Measurements from ENCODE around the gene ARF1.

The ARF1 gene

DNA sequence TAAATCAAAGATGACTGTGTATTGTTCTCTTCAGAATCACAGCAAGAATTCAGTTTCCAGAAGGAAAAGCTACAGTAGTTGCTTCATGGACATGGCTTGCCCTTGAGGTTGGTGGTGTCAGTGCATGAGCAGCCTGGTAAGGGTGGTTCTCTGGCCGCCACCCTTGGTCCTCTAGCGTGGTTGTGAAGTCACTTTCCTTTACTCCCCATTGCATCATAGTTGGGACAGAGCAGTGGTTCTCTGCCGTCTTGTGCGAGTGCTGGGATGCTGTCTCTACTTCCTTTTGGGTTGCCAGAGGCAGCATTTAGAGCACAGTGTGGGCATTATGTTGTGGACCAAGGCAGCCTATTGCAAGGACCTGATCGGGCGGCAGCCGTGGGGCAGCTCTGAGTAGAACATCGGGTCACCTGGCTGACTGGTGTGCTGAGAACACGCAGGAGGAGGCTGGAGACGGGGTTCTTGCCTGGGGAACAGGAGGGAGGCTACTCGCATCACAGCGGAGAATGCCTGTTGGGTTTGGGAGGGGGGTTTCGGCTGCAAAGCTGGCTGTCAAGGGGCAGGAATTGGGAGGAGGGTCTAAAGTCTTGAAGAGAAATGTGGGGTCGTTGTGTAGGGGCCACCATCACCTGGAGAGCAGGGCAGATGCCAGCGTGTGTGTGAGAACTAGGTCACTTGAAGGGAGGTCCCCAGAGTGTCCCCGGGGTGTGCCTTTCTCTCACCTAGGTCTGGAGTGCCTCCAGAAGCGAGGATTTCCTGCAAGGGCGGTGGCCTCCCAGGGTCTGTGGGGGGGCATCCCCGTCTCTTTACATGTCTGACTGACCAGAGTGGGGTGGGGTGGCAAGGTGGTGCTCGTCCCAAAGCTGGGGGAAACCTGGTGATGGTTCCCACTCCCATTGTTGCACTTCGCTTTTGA is 6.3 kb downstream of the ARF1 start:
- peak; percentile 63 for DNase-seq

DNA sequence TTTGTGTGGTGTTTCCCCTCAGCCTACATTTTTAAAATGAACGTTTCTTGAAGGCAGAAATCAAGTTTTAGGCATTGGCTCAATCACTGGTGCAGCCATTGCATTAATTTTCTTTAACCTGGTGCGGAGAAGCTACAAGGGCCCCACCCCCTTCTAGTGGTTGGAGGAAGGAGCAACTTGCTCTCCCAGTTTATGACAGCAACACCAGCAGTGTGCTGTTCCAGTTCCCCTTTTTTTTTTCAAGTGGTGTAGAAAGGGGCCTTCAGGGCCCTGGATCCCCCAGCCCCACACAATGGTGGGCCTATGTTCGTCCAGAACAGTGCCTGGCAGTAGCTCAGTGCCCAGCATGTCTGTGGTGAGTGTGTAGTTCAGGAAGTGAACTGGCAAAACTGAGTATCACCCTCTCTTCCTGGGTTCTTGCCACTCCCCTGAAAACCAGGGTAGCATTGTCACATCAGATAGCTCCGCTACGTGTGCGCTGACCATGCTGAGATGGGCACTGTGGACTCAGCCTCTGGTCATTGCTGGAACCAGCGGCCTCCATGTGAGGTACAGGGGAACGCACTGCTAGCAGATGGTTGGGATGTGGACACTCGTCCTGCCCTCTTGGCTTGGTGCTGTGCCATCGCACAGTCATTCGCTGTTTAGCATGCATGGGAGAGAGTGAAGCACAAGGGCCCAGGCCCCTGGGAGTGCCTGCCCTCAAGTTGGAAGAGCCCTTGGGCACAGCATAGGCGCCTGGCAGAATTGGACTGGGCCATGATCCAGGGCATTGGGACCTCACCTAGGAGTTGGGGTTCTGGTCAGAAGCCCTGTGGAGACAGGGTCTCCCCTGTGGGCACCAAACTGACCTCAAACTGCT is 7.2 kb downstream of the ARF1 start:
- DNase-seq: peak; percentile 79

DNA sequence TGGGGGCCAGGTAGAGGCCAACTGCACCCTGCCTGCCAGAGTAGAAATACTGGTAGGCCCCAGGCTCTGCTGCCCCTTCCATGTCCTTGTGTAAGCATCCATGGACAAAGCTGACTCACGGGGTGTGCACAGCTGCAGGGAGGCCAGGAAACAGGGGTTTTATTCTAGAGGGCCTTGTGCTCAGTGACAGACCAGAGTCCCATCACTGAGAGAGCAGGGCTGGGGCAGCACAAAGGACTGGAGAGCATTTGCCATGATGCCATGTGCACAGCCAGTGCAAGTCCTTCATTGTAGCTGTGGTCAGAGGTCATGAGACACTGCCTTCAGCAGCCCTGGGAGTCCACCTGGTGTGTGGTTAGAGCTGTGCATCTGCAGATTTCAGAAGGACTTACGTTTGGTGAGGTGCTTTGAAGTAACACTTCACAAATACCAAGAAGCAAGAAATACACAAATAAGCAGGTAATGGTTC is 8.1 kb downstream of the ARF1 start:
- no peak for DNase-seq

DNA sequence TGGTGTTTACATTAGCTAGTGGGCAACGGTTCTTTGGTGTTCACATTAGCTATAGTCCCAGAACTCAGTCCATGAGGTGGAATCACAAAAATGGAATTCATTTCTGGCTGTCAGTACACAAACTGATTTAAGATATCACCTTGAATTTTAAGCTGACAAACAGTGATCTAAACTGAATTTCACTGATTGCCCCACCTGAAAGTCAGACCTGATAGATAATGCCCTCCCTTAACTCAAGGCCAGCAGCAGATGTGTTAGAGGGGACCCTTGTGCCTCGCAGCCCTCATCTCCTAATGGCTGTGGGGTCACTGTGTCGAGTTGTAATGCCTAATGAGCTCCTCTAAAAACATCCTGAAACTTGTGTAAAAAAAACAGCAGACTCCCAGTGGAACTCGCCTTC is 8.6 kb downstream of the ARF1 start:
- no peak for DNase-seq

DNA sequence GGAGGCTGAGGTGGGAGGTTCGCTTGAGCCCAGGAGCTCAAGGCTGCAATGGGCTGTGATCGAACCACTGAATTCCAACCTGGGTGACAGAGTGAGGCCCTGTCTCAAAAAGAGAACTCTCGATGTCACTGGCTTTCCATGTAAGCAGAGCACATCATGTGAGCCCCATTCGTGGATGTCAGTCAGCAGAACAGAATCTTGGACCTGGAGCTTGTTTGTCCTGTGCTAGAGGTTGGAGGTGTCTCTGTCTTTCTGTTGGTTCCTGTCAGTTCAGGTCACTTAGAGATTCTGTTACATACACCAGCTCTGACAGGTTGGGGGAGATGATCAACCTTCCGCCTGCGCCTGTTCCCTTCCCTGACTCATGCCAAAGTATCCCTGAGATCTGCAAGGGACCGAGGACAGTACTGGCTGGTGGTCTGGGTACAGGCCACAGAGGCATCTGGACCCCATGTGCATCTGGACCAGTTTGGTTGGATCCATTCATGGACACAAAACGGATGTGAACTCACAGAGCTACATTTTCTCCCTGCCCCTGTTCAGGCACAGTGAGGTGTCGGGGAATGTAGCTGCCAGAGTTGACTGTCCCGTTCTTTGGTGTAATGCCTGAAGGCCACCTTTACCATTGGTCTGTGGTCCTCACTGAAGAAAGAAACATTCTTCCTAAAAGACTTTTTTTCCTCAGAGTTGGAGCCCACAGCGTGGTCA is 10.0 kb downstream of the ARF1 start:
- no peak for DNase-seq

DNA sequence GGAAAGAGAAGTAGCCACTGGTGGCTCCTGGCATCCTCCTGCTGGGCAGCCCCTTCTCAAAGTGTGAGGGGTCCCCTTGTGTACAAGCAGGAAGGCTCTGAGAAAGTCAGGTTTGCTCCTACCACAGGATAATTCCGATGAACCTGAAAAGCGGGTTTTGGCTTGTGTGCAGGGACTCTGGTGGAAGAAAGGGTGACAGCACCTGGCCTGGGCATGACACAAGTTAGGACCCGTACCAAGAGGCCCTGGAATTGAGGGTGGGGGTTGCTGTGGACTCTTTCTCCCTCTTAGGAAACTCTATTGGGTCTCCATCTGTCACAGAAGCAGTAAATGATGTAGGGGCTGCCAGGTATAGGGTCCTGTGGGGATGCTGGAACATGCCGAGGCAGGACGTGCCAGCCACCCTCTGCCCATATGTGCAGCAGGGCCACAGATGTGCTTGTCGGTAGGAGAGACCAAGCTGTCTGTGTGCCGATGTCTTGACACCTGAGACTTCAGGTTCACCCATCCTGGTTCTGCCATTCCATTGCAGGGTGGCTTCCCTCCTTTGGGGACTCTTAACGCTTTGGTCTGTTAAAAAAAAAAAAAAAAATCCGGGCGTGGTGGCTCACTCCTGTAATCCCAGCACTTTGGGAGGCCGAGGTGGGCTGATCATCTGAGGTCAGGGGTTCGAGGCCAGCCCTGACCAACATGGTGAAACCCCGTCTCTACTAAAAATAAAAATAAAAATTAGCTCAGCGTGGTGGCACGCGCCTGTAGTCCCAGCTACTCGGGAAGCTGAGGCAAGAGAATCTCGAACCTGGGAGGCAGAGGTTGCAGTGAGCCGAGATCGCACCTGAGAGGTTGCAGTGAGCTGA is 10.8 kb downstream of the ARF1 start:
- no peak for DNase-seq

DNA sequence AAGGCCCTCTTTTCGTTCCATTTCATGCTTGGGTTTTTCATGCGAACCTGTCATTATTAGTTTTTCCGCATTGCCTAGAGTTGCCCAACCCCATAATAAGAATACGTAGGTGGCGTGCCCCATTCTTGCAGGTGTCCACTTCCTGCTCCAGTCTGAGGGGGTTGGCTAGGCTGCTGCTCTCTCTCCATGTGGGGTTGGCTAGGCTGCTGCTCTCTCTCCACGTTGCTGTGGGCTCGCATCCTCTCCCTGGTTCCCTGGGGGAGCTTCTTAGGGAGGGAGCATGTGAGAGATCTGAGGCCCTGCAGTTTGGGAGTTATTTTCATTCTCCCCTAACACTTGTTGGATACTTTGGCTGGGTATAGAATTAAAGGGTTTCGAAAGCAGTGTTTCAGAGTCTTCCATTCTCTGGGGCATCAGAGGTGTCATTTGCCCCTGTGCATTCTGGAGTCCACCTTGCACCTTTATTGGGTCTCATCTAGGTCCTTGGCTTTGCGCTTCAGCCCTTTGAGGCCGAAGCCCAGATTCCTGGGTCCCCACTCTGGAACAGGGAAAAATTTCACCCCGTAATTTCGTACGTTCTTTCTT is 12.0 kb downstream of the ARF1 start:
- DNase-seq: no peak

DNA sequence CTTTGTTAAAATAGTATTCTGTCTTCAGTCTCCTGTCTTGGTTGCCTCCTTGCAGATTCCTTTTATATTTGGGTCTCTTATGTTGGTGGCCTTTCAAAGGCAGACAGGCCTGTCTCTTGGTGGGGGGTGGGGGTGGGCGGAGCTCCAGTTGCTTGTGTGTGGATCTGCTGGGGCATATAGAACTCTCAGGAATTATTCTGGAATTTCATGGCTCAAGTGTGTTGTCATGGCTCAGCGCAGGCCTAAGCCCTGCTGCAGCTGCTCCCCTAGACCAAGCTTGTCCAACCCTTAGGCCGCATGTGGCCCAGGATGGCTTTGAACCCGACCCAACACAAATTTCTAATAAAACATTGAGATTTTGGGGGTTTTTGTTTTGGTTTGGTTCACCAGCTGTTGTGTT is 12.7 kb downstream of the ARF1 start:
- no peak for DNase-seq

DNA sequence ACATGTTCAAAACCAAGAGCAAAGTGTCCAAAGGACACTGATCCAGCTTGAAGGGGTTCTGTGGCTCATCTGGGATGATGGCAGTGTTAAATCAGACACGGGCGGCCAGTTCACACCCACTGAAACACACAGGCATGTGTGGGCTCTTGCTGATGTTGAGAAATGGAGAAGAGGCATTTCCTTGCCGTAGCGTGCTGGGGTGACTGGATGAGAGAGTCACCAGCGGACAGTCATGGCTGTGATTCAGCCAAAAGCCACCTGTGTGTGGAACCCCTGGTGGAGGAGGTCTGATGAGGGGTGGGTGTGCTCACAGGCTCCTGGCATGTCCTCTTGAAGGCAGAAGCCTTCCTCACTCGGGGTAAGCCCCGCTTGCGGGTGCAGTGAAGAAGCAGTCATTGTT is 13.4 kb downstream of the ARF1 start:
- DNase-seq: no peak

DNA sequence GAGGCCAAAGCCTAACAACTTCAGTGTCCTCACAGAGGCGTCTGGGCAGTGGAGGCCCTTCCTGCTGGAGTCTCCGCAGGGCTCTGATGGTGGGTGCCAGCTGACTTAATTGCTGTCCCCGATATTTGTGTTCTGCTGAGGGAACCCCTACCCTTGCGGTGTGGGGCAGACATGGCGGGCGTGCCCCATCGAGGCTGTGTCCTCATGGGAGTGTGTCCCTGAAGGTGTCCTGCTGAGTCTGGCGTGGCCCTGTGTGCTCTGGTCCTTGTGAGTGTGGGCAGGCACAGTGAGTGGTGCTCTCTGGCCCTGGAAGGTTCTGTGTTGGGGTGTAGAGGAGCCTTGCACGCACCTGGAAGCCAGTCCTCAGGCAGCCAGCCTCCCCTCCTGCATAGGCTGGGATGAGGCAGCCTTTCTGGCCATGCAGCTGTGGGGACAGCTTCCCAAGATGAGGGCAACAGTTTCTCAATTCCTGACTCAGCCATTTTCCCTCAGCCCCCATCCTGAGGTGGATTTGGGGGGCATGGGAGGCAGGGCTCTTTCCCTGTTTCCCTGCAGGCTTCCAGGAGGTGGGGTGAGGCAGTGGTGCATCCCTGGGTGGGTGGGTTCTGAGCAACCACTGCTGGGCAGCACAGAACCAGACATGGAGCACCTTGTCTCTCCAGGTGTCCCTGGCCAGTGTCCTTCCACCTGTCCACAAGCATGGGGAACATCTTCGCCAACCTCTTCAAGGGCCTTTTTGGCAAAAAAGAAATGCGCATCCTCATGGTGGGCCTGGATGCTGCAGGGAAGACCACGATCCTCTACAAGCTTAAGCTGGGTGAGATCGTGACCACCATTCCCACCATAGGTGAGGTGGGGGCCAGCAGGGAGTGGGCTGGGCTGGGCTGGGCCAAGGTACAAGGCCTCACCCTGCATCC is 14.2 kb downstream of the ARF1 start:
- no peak for DNase-seq

DNA sequence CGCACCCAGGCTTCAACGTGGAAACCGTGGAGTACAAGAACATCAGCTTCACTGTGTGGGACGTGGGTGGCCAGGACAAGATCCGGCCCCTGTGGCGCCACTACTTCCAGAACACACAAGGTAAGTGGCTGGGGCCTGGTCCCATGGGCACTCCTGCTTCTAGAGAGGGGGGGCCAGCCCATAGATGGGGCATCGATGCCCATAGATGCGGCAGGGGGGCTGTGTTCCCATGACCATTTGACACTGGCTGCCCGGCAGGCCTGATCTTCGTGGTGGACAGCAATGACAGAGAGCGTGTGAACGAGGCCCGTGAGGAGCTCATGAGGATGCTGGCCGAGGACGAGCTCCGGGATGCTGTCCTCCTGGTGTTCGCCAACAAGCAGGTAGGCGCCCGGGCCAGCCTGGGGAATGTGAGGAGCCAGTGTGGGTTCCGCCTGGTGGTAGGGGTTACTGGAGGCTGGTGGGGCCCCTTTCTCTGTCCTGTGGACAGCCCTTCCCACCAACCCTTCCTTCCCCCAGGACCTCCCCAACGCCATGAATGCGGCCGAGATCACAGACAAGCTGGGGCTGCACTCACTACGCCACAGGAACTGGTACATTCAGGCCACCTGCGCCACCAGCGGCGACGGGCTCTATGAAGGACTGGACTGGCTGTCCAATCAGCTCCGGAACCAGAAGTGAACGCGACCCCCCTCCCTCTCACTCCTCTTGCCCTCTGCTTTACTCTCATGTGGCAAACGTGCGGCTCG is 15.0 kb downstream of the ARF1 start:
- DNase-seq: no peak

DNA sequence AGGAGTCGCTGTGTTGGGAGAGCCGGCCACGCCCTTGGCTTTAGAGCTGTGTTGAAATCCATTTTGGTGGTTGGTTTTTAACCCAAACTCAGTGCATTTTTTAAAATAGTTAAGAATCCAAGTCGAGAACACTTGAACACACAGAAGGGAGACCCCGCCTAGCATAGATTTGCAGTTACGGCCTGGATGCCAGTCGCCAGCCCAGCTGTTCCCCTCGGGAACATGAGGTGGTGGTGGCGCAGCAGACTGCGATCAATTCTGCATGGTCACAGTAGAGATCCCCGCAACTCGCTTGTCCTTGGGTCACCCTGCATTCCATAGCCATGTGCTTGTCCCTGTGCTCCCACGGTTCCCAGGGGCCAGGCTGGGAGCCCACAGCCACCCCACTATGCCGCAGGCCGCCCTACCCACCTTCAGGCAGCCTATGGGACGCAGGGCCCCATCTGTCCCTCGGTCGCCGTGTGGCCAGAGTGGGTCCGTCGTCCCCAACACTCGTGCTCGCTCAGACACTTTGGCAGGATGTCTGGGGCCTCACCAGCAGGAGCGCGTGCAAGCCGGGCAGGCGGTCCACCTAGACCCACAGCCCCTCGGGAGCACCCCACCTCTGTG is 15.9 kb downstream of the ARF1 start:
- DNase-seq: no peak

DNA sequence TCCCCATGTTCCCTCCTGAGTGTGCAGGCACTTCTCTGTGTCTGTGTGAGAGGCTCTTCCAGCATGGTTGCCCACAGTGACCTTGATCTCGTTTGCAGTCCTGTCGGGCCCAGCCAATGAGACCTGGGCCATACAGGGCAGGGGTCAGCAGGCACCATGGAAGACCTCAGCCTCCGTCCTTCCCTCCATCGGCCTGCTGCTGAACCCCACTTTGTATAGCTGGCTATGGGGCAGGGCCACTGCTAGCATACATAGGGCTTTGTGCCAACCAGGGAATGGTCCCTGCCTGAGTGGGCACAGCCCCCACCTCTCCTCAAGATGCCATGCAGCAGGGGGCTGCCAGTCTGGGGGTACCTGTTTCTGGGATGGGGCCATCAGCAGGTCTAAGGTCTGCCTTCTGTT is 16.8 kb downstream of the ARF1 start:
- no peak for DNase-seq

DNA sequence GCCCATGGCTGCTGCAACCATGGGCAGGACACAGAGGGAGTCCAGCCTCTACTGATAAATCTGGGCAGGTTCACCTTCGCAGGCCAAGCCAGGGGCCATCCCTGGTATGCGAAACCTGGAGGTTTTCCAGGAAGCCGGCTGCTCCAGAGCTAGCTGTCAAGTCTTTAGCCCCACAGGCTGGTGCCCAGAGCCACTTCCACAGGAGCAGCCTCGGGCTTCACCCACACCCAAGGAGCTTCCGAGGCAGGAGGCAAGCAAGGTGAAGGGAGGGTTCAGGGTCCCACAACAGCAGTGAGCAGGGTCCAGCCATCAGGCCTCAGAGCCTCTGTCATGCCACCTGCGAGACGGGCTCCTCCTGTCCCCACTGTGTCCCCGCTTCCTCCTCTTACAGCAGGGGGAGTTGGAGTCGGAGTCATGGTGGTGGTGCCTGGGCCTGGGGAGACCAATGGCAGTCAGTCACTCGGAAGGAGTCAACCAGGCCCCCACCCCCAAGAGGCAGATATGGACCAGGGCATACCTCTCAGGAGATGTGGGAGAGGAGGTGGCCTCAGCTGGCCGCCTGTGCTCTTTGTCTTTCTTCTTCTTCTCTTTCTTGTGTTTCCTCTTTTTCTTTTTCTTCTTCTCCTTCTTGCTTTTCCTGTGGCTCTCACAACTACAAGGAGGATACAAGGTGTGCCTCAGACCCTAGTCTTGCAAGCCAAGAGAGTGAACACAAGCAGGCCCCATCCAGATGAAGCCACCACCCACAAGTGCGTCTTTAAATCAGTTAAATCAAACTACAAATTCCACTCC is 18.5 kb downstream of the ARF1 start:
- no peak for DNase-seq

DNA sequence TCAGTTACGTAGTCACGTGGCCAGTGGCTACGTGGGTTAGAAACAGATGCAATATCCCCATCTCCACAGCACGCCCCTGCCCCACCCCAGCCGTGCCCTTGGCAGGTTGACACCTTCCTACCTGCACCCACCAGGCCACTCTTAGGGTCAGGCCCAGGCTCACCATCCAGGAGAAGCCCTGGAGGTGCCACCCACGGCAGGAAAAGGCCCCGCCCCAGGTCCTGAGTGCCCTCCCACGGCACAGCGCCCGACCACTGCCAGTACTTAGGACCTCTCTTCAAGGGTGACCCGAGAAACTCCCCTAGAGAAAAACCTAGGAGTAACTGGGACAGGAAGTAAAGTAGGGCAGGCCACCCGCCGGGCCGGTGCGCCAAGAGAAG is 19.1 kb downstream of the ARF1 start:
- no peak for DNase-seq

DNA sequence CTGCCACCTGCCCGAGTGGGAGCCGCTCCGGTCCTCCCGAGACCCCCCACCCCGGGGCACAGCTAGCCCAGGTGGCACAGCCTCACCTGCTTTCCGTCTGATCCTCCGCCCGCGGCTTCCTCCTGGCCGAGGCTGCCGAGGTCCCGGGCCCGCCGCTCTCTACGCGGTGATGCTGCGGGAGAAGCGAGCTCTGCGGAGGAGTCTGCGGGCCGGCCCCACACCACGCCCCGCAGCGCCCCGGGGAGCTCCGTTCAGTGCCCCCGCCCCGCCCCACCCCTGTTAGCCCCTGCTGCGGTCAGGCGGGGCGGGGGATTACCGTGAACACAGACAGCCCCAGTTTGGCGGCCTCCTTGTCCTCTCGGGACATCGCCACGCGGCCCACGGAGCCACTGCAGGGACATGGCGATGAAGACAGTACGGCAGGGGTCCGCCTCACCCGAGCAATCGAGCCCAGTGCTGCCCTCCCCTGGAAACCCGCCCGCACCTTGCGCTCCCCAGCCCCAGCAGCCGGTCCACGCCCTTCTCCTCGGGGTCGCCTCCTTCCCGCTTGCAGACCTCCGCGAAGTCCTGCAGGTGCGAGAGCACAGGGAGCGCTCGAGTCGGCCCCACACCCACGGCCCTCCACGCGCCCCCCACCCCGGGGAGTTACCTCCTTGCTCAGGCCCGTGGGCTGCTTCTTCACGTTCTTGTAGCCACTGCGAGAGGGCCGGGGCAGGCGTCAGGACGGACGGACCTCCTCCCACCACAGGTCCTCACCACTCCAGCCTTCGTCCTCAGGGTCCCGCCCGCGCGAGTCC is 19.7 kb downstream of the ARF1 start:
- peak; percentile 83 for DNase-seq

DNA sequence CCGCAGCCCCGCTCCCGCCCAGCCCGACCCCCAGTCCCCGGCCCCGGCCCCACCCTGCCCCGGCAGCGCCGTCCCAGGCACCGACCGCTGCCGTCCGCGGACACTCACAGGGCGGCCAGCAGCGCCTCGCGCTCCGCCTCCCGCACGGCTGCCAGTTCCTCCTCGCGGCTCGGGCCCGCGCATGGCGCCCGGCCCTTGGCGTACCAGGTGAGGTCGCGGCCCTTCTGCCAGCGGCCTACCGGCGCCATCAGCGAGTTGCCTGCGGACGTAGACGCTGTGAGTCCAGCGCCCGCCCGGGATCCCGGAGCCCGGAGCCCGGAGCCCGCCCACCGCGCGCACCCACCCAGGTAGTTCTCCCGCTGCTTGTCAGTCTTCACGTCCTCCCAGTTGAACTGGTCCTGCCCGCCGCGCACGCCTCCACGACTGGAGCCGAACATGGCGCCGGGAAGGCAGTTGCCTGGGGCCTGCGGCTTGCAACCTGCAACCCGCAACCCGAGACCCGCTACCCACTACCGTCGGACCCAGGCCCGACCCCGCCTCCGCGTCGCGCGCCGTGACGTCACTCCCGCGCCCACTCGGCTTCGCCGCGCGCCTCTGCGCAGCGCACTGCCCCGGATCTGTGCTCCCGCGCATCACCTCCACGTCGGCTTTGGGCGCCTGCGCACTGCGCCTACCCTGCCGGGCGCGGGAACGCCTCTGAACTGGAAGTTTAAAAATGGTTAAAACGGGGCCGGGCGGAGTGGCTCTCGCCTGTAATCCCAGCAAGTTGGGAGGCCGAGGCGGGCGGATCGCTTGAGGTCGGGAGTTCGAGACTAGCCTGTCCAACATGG is 20.5 kb downstream of the ARF1 start, which contains the start of gene C1orf35:
Gene C1orf35 (minus strand): TSS at position 535 of the 830 bp plus-strand sequence. CDS start 98 bp downstream, at position 437.
- peak; percentile 98 for DNase-seq

All from hematopoietic multipotent progenitor cell treated with erythropoietin and hydrocortisone succinate and interleukin-3 and kit ligand, for 4 days (in vitro differentiated cells).